Measurements from ENCODE around the gene MT2A. TPM values are rescaled to one million over a fixed set of nuclear protein-coding genes. Genes with fewer than 3 reads are reported as not detected.

The MT2A gene
- total and polyA plus RNA-seq, 2 of the 13 experiments (the other 11 are each of a cell fraction or from before 2014, with no cell fraction given) = 135 to 371 TPM

- TF ChIP-seq, protein P1, sequence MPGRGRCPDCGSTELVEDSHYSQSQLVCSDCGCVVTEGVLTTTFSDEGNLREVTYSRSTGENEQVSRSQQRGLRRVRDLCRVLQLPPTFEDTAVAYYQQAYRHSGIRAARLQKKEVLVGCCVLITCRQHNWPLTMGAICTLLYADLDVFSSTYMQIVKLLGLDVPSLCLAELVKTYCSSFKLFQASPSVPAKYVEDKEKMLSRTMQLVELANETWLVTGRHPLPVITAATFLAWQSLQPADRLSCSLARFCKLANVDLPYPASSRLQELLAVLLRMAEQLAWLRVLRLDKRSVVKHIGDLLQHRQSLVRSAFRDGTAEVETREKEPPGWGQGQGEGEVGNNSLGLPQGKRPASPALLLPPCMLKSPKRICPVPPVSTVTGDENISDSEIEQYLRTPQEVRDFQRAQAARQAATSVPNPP (CRISPR knock-in tag; IDR thresholded peaks at IDR 0.05) = no peak
- peak; percentile 31 for TF ChIP-seq XRCC5 (optimal IDR thresholded peaks at IDR 0.05; ENCODE audit: low read length)
- peak; percentile 85 for TF ChIP-seq CTCF (CRISPR knock-in tag; IDR thresholded peaks at IDR 0.05)
- 0 out of 2 replicates have a peak, but pooled peaks have one; percentile 38 for TF ChIP-seq ZSCAN25 (CRISPR knock-in tag; IDR thresholded peaks at IDR 0.05)
- TF ChIP-seq CEBPG (CRISPR knock-in tag; IDR thresholded peaks at IDR 0.05) = 0 out of 2 replicates have a peak, but pooled peaks have one; percentile 29
- TF ChIP-seq BRD4 (CRISPR knock-in tag; IDR thresholded peaks at IDR 0.05) = no peak
- peak; percentile 58; the same call in 1 of the 2 replicates for TF ChIP-seq REPIN1 (CRISPR knock-in tag; IDR thresholded peaks at IDR 0.05; ENCODE audit: borderline replicate concordance, low read depth)
- no peak for TF ChIP-seq ZIK1 (CRISPR knock-in tag; IDR thresholded peaks at IDR 0.05; ENCODE audit: borderline replicate concordance, low read depth)
- peak; percentile 77 for TF ChIP-seq STAG1 (CRISPR knock-in tag; IDR thresholded peaks at IDR 0.05)
- TF ChIP-seq DR1 (CRISPR knock-in tag; IDR thresholded peaks at IDR 0.05) = no peak
- TF ChIP-seq, protein P2, sequence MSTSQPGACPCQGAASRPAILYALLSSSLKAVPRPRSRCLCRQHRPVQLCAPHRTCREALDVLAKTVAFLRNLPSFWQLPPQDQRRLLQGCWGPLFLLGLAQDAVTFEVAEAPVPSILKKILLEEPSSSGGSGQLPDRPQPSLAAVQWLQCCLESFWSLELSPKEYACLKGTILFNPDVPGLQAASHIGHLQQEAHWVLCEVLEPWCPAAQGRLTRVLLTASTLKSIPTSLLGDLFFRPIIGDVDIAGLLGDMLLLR (CRISPR knock-in tag; IDR thresholded peaks at IDR 0.05) = no peak
- TF ChIP-seq HOXA5 (CRISPR knock-in tag; IDR thresholded peaks at IDR 0.05) = no peak
- peak; percentile 43; the same call in 1 of the 2 replicates for TF ChIP-seq RAD21 (CRISPR knock-in tag; IDR thresholded peaks at IDR 0.05)
- TF ChIP-seq ZNF280D (CRISPR knock-in tag; IDR thresholded peaks at IDR 0.05) = no peak
Measured at GRCh38 chr16:56600398-56600999, 7.9 kb upstream of the MT2A start (continued).
